Astrocyte (in vitro differentiated cells and primary cell): ENCODE results near the gene SIGLEC11.

ENCODE experiments used
- EZH2 ChIP-seq: IDR thresholded peaks from 2 replicates; pipeline ENCODE4 v1.6.1; 2012; ENCODE audit warnings: mild to moderate bottlenecking, low read length, inconsistent platforms; ENCODE audit not compliant: insufficient read depth
- TF ChIP-seq, protein P1 (sequence below): IDR thresholded peaks from 2 replicates; pipeline ENCODE4 v1.5.1; 2011; ENCODE audit warnings: low read depth, mild to moderate bottlenecking, inconsistent platforms, low read length, moderate library complexity; ENCODE audit not compliant: insufficient read depth

DNA sequence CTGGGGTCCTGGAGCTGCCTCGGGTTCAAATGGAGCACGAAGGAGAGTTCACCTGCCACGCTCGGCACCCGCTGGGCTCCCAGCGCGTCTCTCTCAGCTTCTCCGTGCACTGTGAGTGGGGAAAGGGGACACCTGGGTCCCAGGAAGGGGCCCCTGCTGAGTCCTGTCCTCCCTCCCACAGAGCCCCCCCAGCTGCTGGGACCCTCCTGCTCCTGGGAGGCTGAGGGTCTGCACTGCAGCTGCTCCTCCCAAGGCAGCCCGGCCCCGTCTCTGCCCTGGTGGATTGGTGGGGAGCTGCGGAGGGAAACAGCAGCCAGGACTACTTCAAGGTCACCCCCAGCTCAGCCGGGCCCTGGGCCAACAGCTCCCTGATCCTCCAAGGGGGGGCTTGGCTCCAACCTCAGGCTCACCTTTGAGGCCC lies 11.0 kb upstream of the SIGLEC11 start:
- TF ChIP-seq, protein P1, sequence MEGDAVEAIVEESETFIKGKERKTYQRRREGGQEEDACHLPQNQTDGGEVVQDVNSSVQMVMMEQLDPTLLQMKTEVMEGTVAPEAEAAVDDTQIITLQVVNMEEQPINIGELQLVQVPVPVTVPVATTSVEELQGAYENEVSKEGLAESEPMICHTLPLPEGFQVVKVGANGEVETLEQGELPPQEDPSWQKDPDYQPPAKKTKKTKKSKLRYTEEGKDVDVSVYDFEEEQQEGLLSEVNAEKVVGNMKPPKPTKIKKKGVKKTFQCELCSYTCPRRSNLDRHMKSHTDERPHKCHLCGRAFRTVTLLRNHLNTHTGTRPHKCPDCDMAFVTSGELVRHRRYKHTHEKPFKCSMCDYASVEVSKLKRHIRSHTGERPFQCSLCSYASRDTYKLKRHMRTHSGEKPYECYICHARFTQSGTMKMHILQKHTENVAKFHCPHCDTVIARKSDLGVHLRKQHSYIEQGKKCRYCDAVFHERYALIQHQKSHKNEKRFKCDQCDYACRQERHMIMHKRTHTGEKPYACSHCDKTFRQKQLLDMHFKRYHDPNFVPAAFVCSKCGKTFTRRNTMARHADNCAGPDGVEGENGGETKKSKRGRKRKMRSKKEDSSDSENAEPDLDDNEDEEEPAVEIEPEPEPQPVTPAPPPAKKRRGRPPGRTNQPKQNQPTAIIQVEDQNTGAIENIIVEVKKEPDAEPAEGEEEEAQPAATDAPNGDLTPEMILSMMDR, result no peak
- no peak for TF ChIP-seq EZH2
